NT2/D1 (cell line): Measurements from ENCODE around the gene STOX1.

Source experiments
- YY1 ChIP-seq: IDR thresholded peaks from 2 replicates; pipeline ENCODE4 v1.6.1; 2011; ENCODE audit not compliant: insufficient read length, insufficient read depth
- ZNF274 ChIP-seq: IDR thresholded peaks from 2 replicates; pipeline ENCODE4 v1.6.1; 2011; ENCODE audit warnings: mild to moderate bottlenecking, low read depth, low read length

- TF ChIP-seq ZNF274 (no peak), YY1 (no peak)
Observed at GRCh38 chr10:68837626-68838322, 10.4 kb downstream of the STOX1 start.
